Thyroid gland (tissue), 4 donors: ENCODE data around the gene KRT26. TPM values are rescaled to one million over a fixed set of nuclear protein-coding genes. Genes with fewer than 3 reads are reported as not detected.

Experiments used
- DNase-seq, 2 donors: peaks; one replicate each; pipeline ENCODE4 v3.0.0-alpha.2; 2019
- H3K27ac ChIP-seq, 3 donors: fragments of 200-600 bp; sonication (generic); 1 replicate in 2 of 3; 2 replicates in 1 of 3; pipeline ENCODE4 v1.5.1; 2016 to 2019; ENCODE audit warnings: mild to moderate bottlenecking in 1 of 3, moderate library complexity in 1 of 3
- H3K27me3 ChIP-seq: fragments of 200-600 bp; sonication (generic); one replicate; pipeline ENCODE4 v1.5.1; 2019
- H3K36me3 ChIP-seq, 2 donors: fragments of 200-600 bp; sonication (generic); one replicate each; pipeline ENCODE4 v1.5.1; 2016 to 2019
- H3K4me1 ChIP-seq, 2 donors: fragments of 200-600 bp; sonication (generic); one replicate each; pipeline ENCODE4 v1.5.1; 2017 to 2019
- H3K4me3 ChIP-seq, 3 donors: fragments of 200-600 bp; sonication (generic); replicated peaks in 1 of 3; 1 replicate in 2 of 3; 2 replicates in 1 of 3; pipeline ENCODE4 v1.5.1; 2016; ENCODE audit warnings: mild to moderate bottlenecking in 1 of 3
- H3K9me3 ChIP-seq: fragments of 200-600 bp; sonication (generic); one replicate; pipeline ENCODE4 v1.5.1; 2017
- POLR2A ChIP-seq, 2 donors: fragments of 450-650 bp; IDR thresholded peaks; one replicate each; pipeline ENCODE4 v1.6.1; 2017; ENCODE audit warnings: antibody characterized with exemption in 2 of 2, mild to moderate bottlenecking in 2 of 2, moderate library complexity in 1 of 2
- WGBS, 2 donors: methylation state at CpG; one replicate each; pipeline ENCODE4 v1.1.5; 2017; 5-methylcytosine and 5-hydroxymethylcytosine counted together
- intact Hi-C: fragments of 100-400 bp; cut with DNase I; formaldehyde crosslinking; loops from one replicate; pipeline ENCODE4 v1.15.1; 2023
- total RNA-seq, 4 donors: library from RNA; depleted of rRNA; stranded (reverse); fragments of >200 nt; gene quantifications; one replicate each; pipeline ENCODE4 v1.2.3, GENCODE V29; 2016
- TF ChIP-seq, protein P1 (sequence below), 6 experiments: fragments of 200-600 bp in 3 of 6; fragments of 450-650 bp in 3 of 6; sonication (generic) in 3 of 6; IDR thresholded peaks; one replicate each; pipeline ENCODE4 v1.5.1; 2016 to 2019; ENCODE audit warnings: antibody characterized with exemption in 6 of 6, mild to moderate bottlenecking in 2 of 6, inconsistent platforms in 1 of 6, moderate library complexity in 1 of 6

KRT26 gene
- total RNA-seq, 4 donors from 2014 or later, result not detected

DNA sequence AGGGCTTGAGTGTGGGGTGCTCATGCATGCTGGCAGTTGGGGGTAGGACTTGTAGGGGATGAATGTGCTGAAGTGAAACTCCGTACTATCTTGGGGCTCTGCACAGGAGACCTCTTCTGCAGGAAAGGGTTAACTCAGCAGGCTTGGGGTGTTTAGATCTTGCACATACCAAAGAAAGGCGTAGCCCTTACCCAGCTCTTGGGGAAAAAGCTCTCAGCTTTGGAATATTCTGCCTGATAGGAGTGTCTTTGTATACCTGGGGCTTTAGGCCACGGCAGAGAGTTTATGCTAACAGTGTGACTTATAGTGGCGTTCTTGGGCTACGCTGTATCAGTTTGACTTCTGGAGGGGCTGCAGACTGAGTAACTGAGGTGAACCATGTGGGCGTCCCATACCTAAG is 38.0 kb downstream of the KRT26 start:
- intact Hi-C loops, result no loop called here
- no peak for TF ChIP-seq POLR2A (IDR thresholded peaks at IDR 0.05)
- TF ChIP-seq, protein P1, sequence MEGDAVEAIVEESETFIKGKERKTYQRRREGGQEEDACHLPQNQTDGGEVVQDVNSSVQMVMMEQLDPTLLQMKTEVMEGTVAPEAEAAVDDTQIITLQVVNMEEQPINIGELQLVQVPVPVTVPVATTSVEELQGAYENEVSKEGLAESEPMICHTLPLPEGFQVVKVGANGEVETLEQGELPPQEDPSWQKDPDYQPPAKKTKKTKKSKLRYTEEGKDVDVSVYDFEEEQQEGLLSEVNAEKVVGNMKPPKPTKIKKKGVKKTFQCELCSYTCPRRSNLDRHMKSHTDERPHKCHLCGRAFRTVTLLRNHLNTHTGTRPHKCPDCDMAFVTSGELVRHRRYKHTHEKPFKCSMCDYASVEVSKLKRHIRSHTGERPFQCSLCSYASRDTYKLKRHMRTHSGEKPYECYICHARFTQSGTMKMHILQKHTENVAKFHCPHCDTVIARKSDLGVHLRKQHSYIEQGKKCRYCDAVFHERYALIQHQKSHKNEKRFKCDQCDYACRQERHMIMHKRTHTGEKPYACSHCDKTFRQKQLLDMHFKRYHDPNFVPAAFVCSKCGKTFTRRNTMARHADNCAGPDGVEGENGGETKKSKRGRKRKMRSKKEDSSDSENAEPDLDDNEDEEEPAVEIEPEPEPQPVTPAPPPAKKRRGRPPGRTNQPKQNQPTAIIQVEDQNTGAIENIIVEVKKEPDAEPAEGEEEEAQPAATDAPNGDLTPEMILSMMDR (IDR thresholded peaks at IDR 0.05), result no peak
- no peaks in the 10 kb centered on the region for H3K9me3 ChIP-seq
- H3K4me1 ChIP-seq, result no peaks in the 10 kb centered on the region
- no peak overlapping the region for H3K4me3 ChIP-seq
- no peak for DNase-seq
- no peaks in the 10 kb centered on the region for H3K27me3 ChIP-seq
- H3K36me3 ChIP-seq, result no peaks in the 10 kb centered on the region
- 78 to 82% methylated on average over 6 of the region's 6 CpGs for WGBS, 2 donors
- H3K27ac ChIP-seq, result no peak overlapping the region

DNA sequence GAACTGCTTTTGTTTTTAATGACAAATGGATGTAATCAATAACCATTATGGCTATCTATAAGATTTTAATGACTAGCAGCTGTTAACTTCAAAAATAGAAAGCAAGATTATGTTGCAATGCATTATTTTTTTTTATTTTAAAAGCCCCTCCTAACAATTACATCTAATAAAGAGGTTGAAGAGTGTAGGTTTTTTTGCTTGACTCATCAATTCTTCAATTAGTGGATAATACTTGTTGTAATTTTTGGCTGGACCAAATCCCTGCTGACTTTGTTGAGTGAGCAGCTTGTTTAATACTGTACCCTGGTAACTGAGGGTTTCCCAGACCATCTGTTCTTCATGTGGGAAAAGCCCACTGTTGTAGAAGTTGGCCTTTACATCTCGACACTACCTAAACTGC is 41.0 kb downstream of the KRT26 start:
- no peaks in the 10 kb centered on the region for H3K27me3 ChIP-seq
- H3K4me1 ChIP-seq, result peaks cover 0 to 4% of the 10 kb centered on the region in 2 donors
- TF ChIP-seq, protein P1 (IDR thresholded peaks at IDR 0.05), result no peak
- TF ChIP-seq POLR2A (IDR thresholded peaks at IDR 0.05), result no peak
- 87 to 88% methylated on average over 1 of the region's 1 CpG for whole genome bisulfite sequencing, 2 donors
- intact Hi-C loops, result no loop called here
- H3K4me3 ChIP-seq, result no peak overlapping the region
- no peak for DNase-seq
- no peaks in the 10 kb centered on the region for H3K9me3 ChIP-seq
- H3K27ac ChIP-seq, result no peak overlapping the region
- H3K36me3 ChIP-seq, result no peaks in the 10 kb centered on the region

DNA sequence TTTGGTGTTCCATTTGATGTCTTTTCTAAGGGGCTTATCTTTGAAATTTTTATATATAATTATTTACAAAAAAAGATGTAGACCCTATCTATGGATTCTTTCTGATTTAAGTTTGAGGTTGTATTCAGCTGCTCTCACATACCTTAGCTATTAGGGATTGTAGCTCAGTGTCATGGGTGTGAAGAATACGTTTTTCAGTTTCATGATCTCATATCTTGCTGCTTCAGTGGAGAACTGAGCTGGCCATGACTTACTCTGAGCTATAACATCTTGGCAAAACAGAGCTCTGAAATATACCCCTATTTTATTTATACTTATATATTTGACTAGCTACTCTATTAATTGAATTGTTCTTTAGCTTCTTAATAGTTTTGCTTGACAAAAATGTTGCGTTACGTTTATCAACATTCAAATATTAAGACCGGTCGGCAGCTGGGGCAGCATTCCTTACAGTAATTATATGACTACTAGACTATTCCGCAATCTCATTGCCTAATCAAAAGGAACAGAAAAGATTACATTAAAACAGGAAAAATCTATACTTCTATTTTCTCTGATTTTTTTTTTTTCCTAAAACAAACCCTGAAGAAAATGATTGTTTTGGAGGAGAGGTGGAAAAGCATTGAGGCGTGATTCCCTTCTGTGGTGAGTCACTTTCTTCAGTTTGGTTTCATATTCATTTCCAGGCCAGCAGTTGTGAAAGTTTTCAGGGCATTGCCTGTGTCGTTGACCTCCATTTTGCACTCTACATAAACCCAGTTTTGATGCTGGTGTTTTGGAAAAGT is 44.4 kb downstream of the KRT26 start:
- intact Hi-C loops, result loop anchor here (10.0 kb wide), 1 partner anchor 83 kb away; the partner anchor contains the start of gene SMARCE1
- TF ChIP-seq, protein P1 (IDR thresholded peaks at IDR 0.05), result no peak
- TF ChIP-seq POLR2A (IDR thresholded peaks at IDR 0.05), result no peak
- peak; percentile 2 to 7 for DNase-seq
- H3K27ac ChIP-seq, result peak overlapping the region in 1 of 3 donors; percentile 1
- H3K4me1 ChIP-seq, result peaks cover 0 to 4% of the 10 kb centered on the region in 2 donors
- 73 to 78% methylated on average over 8 of the region's 8 CpGs for WGBS, 2 donors
- no peaks in the 10 kb centered on the region for H3K9me3 ChIP-seq
- no peaks in the 10 kb centered on the region for H3K27me3 ChIP-seq
- no peak overlapping the region for H3K4me3 ChIP-seq
- no peaks in the 10 kb centered on the region for H3K36me3 ChIP-seq

DNA sequence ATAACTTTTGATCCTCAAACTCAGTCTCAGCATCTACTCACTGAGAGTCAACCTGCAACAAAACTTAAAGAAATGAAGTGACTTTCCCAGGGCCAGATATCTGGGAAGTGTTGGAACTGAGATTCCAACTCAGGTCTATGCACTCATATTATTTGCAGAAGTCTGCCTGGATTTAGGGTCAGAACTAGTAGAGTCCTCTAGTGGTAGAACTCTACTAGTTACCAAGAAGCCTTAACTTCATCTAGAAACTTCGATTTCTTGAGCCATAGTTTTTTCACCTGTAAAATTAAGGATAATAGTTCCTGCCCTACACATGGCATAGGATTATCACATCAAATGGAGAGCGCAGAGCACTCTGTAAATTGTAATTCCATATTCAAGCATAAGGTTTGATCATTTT is 45.1 kb downstream of the KRT26 start:
- Histone ChIP-seq H3K27ac (no peak overlapping the region), H3K4me3 (no peak overlapping the region), H3K27me3 (no peaks in the 10 kb centered on the region), H3K4me1 (peaks cover 0 to 4% of the 10 kb centered on the region in 2 donors), H3K36me3 (no peaks in the 10 kb centered on the region), H3K9me3 (no peaks in the 10 kb centered on the region)
- 69 to 75% methylated on average over 2 of the region's 2 CpGs for WGBS, 2 donors
- intact Hi-C loops, result loop anchor here (10.0 kb wide), 1 partner anchor 82 kb away; the partner anchor contains the start of gene SMARCE1
- TF ChIP-seq POLR2A (IDR thresholded peaks at IDR 0.05), result no peak
- TF ChIP-seq, protein P1 (IDR thresholded peaks at IDR 0.05), result peak in 1 of 6 experiments; percentile 19
- no peak for DNase-seq

DNA sequence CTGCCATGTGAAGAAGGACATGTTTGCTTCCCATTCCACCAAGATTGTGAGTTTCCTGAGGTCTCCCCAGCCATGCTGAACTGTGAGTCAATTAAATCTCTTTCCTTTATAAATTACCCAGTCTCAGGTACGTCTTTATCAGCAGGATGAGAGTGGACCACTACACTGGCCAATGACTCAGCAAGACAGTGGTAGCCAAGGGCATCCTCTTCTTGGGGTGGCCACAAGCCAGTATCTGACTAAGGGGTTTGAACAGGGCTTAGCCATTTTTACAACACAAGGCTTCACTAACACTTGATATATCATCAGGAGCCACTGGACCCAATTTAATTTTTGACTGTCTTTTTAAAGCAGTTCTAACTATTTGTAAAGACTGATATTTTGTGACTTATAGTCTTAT is 47.3 kb downstream of the KRT26 start:
- Histone ChIP-seq H3K27me3 (no peaks in the 10 kb centered on the region), H3K9me3 (no peaks in the 10 kb centered on the region), H3K27ac (no peak overlapping the region), H3K36me3 (no peaks in the 10 kb centered on the region), H3K4me1 (peaks cover 0 to 4% of the 10 kb centered on the region in 2 donors), H3K4me3 (no peak overlapping the region)
- 73 to 87% methylated on average over 1 of the region's 1 CpG for WGBS, 2 donors
- TF ChIP-seq POLR2A (IDR thresholded peaks at IDR 0.05), result no peak
- TF ChIP-seq, protein P1 (IDR thresholded peaks at IDR 0.05), result no peak
- intact Hi-C loops, result loop anchor here (10.0 kb wide), 1 partner anchor 80 kb away; the partner anchor contains the start of gene SMARCE1
- DNase-seq, result no peak
